ENCODE measurements around the gene MZT2A. TPM values are rescaled to one million over a fixed set of nuclear protein-coding genes. Genes with fewer than 3 reads are reported as not detected.
"Not testable (repeated sequence)": the region's sequence is repeated elsewhere in the genome, so short reads cannot be mapped to it uniquely, and the experiment has no call there.

MZT2A gene
- total RNA-seq, 1 donor from 2014 or later = 71.0 TPM

DNA sequence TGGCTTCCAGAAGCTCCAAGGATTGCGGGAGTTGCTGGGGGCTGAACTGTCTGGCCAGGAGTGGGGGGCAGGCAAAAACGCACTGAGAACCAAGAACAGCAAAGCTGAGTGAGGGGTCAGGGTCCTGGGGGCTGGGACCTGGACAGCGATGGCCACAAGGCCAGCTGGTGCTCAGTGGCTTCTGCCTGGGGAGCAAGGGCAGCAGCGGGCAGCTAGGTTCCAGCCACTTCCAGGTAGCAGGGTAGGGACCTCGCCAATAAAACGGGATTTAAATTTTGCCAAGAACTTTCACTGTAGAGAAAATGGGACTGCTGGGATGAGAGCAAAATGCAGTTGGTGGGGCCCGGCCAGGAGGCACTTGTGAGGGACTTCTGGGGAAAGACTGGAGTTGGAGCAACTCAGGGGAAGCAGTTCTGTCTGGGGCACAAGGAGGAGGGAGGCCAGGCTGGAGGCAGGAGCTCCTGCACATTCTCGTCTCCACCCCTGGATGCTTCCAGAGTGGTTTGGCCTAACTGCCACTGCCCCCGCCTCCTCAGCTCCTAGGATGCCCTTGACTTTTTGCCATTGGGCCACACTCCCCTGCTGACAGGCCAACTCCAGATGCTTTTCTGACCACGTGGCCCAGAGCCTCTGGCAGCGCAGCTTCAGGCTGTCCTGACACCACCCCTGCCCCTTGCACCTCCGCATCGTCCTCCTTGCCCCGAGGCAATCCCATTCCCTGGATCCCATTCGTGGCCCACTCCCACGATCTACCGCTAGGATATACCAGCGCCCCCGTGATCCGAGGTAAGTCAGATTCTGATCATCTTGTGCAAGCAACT lies 30.0 kb upstream of the MZT2A start:
- intact Hi-C loops (cut with DNase I) = no loop called here
- no peak for DNase-seq (ENCODE audit: low spot score)
- peak; percentile 26 for ATAC-seq

DNA sequence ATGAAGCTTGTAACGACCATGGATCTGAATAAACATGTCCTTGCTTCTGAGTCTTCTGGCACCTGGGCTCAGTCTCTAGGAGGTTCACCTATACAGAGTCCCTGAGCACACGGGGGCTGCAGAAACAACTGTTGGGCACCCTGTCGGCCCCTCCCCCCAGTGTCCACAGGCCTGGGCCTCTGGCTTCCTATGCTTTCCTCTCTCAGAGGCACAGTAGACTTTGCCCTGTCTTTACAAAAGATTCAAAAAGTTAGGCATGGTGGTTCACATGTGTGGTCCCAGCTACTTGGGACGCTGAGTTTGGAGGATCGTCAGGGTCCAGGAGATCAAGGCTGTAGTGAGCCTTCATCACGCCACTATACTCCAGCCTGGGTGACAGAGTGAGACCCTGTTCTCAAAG lies 29.3 kb upstream of the MZT2A start:
- DNase-seq (ENCODE audit: low spot score); ATAC-seq; intact Hi-C loops (cut with DNase I): not testable (repeated sequence)

GRCh38 chr2:131520526-131520925 lies 28.3 kb upstream of the MZT2A start:
- ATAC-seq (no peak), DNase-seq (ENCODE audit: low spot score) (no peak)
- intact Hi-C loops (cut with DNase I) = no loop called here

GRCh38 chr2:131519871-131520470 lies 27.8 kb upstream of the MZT2A start:
- intact Hi-C loops (cut with DNase I); DNase-seq (ENCODE audit: low spot score); ATAC-seq: not testable (repeated sequence)

GRCh38 chr2:131519466-131519865 lies 27.3 kb upstream of the MZT2A start:
- DNase-seq (ENCODE audit: low spot score) (no peak), ATAC-seq (no peak)
- intact Hi-C loops (cut with DNase I) = no loop called here

DNA sequence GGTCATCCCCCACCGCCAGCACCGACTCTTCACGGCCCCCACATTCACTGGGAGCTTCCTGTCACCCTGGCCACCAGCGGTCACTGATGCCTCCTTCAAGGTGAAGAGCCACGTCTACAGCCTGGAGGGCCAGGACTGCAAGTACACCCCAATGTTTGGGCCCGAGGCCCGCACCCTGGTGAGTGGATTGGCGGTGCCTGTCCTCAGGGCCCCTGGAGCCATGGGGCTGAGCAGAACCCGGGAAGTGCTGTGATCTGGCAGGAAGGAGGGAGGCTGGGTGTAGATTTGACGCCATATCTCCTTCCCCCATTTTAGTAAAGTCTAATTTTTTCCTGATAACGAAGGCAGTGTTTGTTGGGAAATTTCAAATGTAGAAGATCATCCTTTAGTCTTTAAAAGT lies 26.3 kb upstream of the MZT2A start:
- intact Hi-C loops (cut with DNase I); DNase-seq (ENCODE audit: low spot score); ATAC-seq: not testable (repeated sequence)

GRCh38 chr2:131517856-131518255 lies 25.7 kb upstream of the MZT2A start:
- ATAC-seq; intact Hi-C loops (cut with DNase I); DNase-seq (ENCODE audit: low spot score): not testable (repeated sequence)

- intact Hi-C loops (cut with DNase I) = no loop called here
- ATAC-seq = no peak
- DNase-seq (ENCODE audit: low spot score) = no peak
These were observed 25.1 kb upstream of the MZT2A start for GRCh38 chr2:131517106-131517831.

GRCh38 chr2:131516621-131517020 lies 24.4 kb upstream of the MZT2A start:
- intact Hi-C loops (cut with DNase I); ATAC-seq; DNase-seq (ENCODE audit: low spot score): not testable (repeated sequence)

DNA sequence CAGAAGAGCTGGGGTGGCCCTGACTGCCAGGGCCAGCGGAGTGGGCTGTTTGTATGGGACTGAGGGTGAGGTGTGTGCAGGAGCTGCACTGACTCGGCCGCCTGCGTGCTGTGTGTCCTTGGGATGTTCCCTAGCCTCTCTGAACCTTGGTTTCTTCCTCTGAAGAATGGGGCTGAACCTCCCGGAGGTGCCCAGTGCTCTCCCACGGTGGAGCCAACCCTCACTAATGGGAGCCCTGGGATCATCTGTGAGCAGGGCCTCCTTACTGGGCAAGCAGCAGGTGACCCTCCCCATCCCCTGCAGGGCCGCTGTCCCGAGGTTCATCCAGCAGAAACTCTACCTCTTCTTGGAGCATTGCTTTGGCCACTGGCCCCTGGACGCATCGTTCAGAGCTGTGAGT lies 23.8 kb upstream of the MZT2A start:
- intact Hi-C loops (cut with DNase I) = no loop called here
- no peak for ATAC-seq
- DNase-seq (ENCODE audit: low spot score) = no peak

GRCh38 chr2:131515235-131515634 lies 23.0 kb upstream of the MZT2A start:
- intact Hi-C loops (cut with DNase I); DNase-seq (ENCODE audit: low spot score); ATAC-seq: not testable (repeated sequence)

DNA sequence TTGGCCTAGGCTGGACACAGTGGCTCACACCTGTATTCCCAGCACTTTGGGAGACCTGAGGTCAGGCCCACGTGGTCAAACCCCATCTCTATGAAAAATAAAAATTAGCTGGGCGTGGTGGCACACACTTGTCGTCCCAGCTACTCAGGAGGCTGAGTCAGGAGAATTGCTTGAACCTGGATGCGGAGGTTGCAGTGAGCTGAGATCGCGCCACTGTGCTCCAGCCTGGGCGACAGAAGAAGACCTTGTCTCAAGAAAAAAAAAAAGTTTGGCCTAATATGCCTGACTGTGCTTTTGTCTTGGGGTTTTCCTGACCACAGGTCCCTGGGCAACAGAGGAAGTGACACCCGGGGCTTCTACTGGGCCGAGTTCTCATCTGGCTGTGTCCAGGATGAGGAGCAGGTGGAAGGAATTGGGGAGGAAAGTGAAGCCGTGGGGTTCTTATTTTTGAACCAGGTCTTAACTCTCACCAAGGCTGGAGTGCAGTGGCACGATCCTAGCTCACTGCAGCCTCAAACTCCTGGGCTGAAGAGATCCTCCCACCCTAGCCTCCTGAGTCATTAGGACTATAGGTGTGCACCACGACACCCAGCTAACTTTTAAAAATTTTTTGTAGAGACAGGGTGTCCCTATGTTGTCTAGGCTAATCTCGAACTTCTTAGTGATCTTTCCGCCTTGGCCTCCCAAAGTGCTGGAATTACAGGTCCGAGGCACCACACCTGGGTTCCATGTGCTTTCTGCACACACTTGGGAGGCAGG lies 22.4 kb upstream of the MZT2A start:
- intact Hi-C loops (cut with DNase I); DNase-seq (ENCODE audit: low spot score); ATAC-seq: not testable (repeated sequence)

GRCh38 chr2:131511969-131512870 lies 20.0 kb upstream of the MZT2A start:
- ATAC-seq; intact Hi-C loops (cut with DNase I); DNase-seq (ENCODE audit: low spot score): not testable (repeated sequence)

GRCh38 chr2:131511291-131511968 lies 19.2 kb upstream of the MZT2A start:
- ATAC-seq; DNase-seq (ENCODE audit: low spot score); intact Hi-C loops (cut with DNase I): not testable (repeated sequence)

DNA sequence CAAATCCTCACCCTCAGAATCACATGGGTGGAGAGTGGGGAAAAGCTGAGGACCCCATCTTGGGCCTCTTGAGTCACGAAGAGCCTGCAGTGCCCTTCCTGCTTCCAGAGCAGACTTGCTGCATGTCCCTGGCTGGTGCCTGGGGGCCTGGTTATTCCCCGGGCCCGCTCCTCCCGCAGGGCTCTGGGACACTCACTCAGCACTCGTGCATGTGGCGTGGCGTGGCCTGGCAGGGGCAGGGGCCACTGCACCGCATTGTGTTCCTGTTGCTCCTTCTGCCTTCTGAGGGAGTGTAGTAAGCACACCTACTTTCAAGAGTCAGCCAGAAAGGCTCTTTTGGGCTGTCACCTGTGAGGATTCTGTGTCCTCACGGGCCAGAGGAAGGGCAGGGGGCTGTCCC lies 17.4 kb upstream of the MZT2A start:
- DNase-seq (ENCODE audit: low spot score) (no peak), ATAC-seq (no peak)
- intact Hi-C loops (cut with DNase I) = no loop called here

GRCh38 chr2:131504082-131504750 lies 12.0 kb upstream of the MZT2A start:
- DNase-seq (ENCODE audit: low spot score); ATAC-seq; intact Hi-C loops (cut with DNase I): not testable (repeated sequence)

DNA sequence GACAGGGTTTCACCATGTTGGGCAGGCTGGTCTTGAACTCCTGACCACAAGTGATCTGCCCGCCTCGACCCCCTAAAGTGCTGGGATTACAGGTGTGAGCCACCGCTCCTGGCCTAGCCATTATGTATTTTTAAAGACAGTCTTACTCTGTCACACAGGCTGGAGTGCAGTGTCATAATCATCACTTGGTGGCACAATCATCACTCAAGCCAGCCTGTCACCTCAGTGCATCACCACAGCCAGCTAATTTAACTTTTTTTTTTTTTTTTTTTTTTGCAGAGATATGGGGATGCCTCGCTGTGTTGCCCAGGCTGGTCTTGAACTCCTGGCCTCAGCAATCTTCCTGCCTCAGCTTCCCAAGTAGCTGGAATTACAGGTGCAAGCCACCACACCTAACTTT lies 11.4 kb upstream of the MZT2A start:
- ATAC-seq; DNase-seq (ENCODE audit: low spot score); intact Hi-C loops (cut with DNase I): not testable (repeated sequence)

All from sciatic nerve (tissue), 2 donors.